RWPE2 (cell line): ENCODE data around the gene EAF1.

Source experiments
- ATAC-seq: fragments of 200-7000 bp; cut with Tn5 transposase; 3 replicates; pipeline ENCODE4 v1.9.1; 2021; ENCODE audit warnings: low read depth
- DNase-seq: peaks from one replicate; pipeline ENCODE4 v3.0.0-alpha.2; 2020; ENCODE audit warnings: low spot score
- H3K27ac ChIP-seq: fragments of 450-650 bp; 2 replicates; pipeline ENCODE4 v1.5.1; 2017; ENCODE audit warnings: mild to moderate bottlenecking; ENCODE audit not compliant: poor library complexity, severe bottlenecking
- H3K27me3 ChIP-seq: fragments of 250-450 bp; sonication (Bioruptor Pico); 2 replicates; pipeline ENCODE4 v1.5.1; 2021; ENCODE audit warnings: mild to moderate bottlenecking, moderate library complexity; ENCODE audit not compliant: insufficient read depth, poor library complexity, severe bottlenecking
- H3K36me3 ChIP-seq: fragments of 250-450 bp; sonication (Bioruptor Pico); 2 replicates; pipeline ENCODE4 v1.5.1; 2020; ENCODE audit warnings: low read depth, mild to moderate bottlenecking, moderate library complexity
- H3K4me1 ChIP-seq: fragments of 250-450 bp; sonication (Bioruptor Pico); 2 replicates; pipeline ENCODE4 v1.5.1; 2021; ENCODE audit warnings: mild to moderate bottlenecking, moderate library complexity; ENCODE audit not compliant: insufficient read depth, poor library complexity, severe bottlenecking
- H3K4me3 ChIP-seq: fragments of 250-450 bp; sonication (Bioruptor Pico); 2 replicates; pipeline ENCODE4 v1.5.1; 2021; ENCODE audit warnings: mild to moderate bottlenecking, moderate library complexity; ENCODE audit not compliant: severe bottlenecking
- H3K9me3 ChIP-seq: fragments of 250-450 bp; sonication (Bioruptor Pico); 2 replicates; pipeline ENCODE4 v1.5.1; 2021; ENCODE audit warnings: mild to moderate bottlenecking, moderate library complexity; ENCODE audit not compliant: severe bottlenecking
- TF ChIP-seq, protein P1 (sequence below): fragments of 450-650 bp; IDR thresholded peaks from one replicate; pipeline ENCODE4 v1.5.1; 2017; ENCODE audit warnings: mild to moderate bottlenecking, moderate library complexity; ENCODE audit not compliant: poor library complexity, severe bottlenecking

EAF1 gene

GRCh38 chr3:15403495-15403894 lies 23.9 kb upstream of the EAF1 start:
- no peaks in the 10 kb centered on the region for H3K9me3 ChIP-seq
- no peaks in the 10 kb centered on the region for H3K36me3 ChIP-seq
- H3K4me1 ChIP-seq: no peaks in the 10 kb centered on the region
- H3K27ac ChIP-seq: no peak overlapping the region
- H3K27me3 ChIP-seq: no peaks in the 10 kb centered on the region
- DNase-seq (no peak), ATAC-seq (no peak)
- H3K4me3 ChIP-seq: no peak overlapping the region
- TF ChIP-seq, protein P1, sequence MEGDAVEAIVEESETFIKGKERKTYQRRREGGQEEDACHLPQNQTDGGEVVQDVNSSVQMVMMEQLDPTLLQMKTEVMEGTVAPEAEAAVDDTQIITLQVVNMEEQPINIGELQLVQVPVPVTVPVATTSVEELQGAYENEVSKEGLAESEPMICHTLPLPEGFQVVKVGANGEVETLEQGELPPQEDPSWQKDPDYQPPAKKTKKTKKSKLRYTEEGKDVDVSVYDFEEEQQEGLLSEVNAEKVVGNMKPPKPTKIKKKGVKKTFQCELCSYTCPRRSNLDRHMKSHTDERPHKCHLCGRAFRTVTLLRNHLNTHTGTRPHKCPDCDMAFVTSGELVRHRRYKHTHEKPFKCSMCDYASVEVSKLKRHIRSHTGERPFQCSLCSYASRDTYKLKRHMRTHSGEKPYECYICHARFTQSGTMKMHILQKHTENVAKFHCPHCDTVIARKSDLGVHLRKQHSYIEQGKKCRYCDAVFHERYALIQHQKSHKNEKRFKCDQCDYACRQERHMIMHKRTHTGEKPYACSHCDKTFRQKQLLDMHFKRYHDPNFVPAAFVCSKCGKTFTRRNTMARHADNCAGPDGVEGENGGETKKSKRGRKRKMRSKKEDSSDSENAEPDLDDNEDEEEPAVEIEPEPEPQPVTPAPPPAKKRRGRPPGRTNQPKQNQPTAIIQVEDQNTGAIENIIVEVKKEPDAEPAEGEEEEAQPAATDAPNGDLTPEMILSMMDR: no peak

GRCh38 chr3:15403965-15404364 lies 23.4 kb upstream of the EAF1 start:
- H3K4me1 ChIP-seq: no peaks in the 10 kb centered on the region
- no peaks in the 10 kb centered on the region for H3K36me3 ChIP-seq
- H3K9me3 ChIP-seq: no peaks in the 10 kb centered on the region
- ATAC-seq (no peak), DNase-seq (no peak)
- H3K4me3 ChIP-seq: no peak overlapping the region
- no peaks in the 10 kb centered on the region for H3K27me3 ChIP-seq
- TF ChIP-seq, protein P1: no peak
- no peak overlapping the region for H3K27ac ChIP-seq

- TF ChIP-seq, protein P1: no peak
- H3K9me3 ChIP-seq: no peaks in the 10 kb centered on the region
- no peaks in the 10 kb centered on the region for H3K4me1 ChIP-seq
- DNase-seq (no peak), ATAC-seq (no peak)
- no peaks in the 10 kb centered on the region for H3K36me3 ChIP-seq
- no peaks in the 10 kb centered on the region for H3K27me3 ChIP-seq
- no peak overlapping the region for H3K4me3 ChIP-seq
- H3K27ac ChIP-seq: no peak overlapping the region
These were observed 22.6 kb upstream of the EAF1 start for GRCh38 chr3:15404767-15405166.

GRCh38 chr3:15405448-15406050 lies 21.8 kb upstream of the EAF1 start:
- Histone ChIP-seq H3K4me3 (no peak overlapping the region), H3K36me3 (peaks cover 4% of the 10 kb centered on the region), H3K4me1 (no peaks in the 10 kb centered on the region), H3K27ac (no peak overlapping the region), H3K9me3 (no peaks in the 10 kb centered on the region), H3K27me3 (no peaks in the 10 kb centered on the region)
- ATAC-seq (peak; percentile 66; the same call in 2 of the 3 replicates), DNase-seq (no peak)
- TF ChIP-seq, protein P1: peak; percentile 79

DNA sequence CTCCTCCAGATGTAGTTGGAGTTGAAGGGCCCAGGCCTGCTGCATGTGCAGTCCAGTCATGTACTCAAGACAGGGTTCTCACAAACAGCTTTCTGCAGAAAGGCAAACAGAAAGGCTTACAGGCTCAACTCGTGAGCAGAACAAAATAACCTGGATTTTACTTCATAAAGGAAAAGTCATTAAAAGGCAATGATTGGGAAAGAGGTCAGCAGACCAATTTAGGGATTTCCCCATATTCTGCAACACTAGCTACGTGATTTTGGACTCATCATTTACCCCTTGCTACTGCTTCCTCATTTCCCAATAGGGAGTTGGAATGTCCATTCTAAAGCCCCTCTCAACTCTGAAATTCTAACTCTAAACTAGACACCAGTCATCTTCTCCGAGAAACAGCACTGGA lies 18.2 kb upstream of the EAF1 start:
- H3K36me3 ChIP-seq: peaks cover 39% of the 10 kb centered on the region
- H3K9me3 ChIP-seq: no peaks in the 10 kb centered on the region
- no peaks in the 10 kb centered on the region for H3K27me3 ChIP-seq
- TF ChIP-seq, protein P1: no peak
- H3K4me1 ChIP-seq: no peaks in the 10 kb centered on the region
- no peak overlapping the region for H3K27ac ChIP-seq
- no peak for ATAC-seq
- H3K4me3 ChIP-seq: no peak overlapping the region
- no peak for DNase-seq
